ENCODE data around the gene CACNA2D1. TPM values are rescaled to one million over a fixed set of nuclear protein-coding genes. Genes with fewer than 3 reads are reported as not detected.

CACNA2D1 gene
- total RNA-seq, 4 donors from 2014 or later, result 3.0 to 15.7 (median 8.6) TPM

- no peak for DNase-seq (ENCODE audit: low spot score in 2 of 2)
- WGBS, 2 donors, result 73 to 86% methylated on average over 2 of the region's 2 CpGs
- no peak for TF ChIP-seq POLR2A (IDR thresholded peaks at IDR 0.05)
- TF ChIP-seq, protein P1, sequence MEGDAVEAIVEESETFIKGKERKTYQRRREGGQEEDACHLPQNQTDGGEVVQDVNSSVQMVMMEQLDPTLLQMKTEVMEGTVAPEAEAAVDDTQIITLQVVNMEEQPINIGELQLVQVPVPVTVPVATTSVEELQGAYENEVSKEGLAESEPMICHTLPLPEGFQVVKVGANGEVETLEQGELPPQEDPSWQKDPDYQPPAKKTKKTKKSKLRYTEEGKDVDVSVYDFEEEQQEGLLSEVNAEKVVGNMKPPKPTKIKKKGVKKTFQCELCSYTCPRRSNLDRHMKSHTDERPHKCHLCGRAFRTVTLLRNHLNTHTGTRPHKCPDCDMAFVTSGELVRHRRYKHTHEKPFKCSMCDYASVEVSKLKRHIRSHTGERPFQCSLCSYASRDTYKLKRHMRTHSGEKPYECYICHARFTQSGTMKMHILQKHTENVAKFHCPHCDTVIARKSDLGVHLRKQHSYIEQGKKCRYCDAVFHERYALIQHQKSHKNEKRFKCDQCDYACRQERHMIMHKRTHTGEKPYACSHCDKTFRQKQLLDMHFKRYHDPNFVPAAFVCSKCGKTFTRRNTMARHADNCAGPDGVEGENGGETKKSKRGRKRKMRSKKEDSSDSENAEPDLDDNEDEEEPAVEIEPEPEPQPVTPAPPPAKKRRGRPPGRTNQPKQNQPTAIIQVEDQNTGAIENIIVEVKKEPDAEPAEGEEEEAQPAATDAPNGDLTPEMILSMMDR (IDR thresholded peaks at IDR 0.05), result no peak
- intact Hi-C loops (cut with DNase I; ENCODE audit: low total_unique reads), result no loop called here
- H3K4me3 ChIP-seq (ENCODE audit: low read depth, poor library complexity, severe bottlenecking), result no peak overlapping the region
Observed at GRCh38 chr7:82335001-82335400, 108.6 kb downstream of the CACNA2D1 start.

DNA sequence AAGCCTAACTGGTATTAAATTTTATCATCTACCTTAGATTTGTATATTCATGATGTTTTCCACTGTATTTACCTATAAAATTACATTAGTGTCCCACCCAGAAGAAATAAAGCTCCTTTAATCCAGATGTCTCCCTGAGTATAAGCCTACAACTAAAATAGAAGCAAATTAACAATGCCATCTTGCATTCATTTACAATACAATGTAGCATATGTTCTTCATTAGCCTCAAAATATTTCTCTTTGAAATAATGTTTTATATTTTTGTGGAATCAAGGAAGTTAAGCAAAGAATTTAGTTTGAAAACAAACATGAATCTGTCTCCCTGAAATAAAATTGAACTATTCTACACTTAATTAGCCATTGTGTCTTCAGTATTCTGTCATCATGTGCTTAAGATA is 112.3 kb downstream of the CACNA2D1 start:
- intact Hi-C loops (cut with DNase I; ENCODE audit: low total_unique reads), result no loop called here
- TF ChIP-seq, protein P1 (IDR thresholded peaks at IDR 0.05), result no peak
- TF ChIP-seq POLR2A (IDR thresholded peaks at IDR 0.05), result no peak
- no peak for DNase-seq (ENCODE audit: low spot score in 2 of 2)
- no peak overlapping the region for H3K4me3 ChIP-seq (ENCODE audit: low read depth, poor library complexity, severe bottlenecking)

GRCh38 chr7:82330706-82331215 is 112.8 kb downstream of the CACNA2D1 start:
- intact Hi-C loops (cut with DNase I; ENCODE audit: low total_unique reads), result no loop called here
- DNase-seq (ENCODE audit: low spot score in 2 of 2), result no peak
- no peak for TF ChIP-seq POLR2A (IDR thresholded peaks at IDR 0.05)
- TF ChIP-seq, protein P1 (IDR thresholded peaks at IDR 0.05), result no peak
- H3K4me3 ChIP-seq (ENCODE audit: low read depth, poor library complexity, severe bottlenecking), result no peak overlapping the region
- WGBS, 2 donors, result 72% methylated on average over 2 of the region's 2 CpGs

GRCh38 chr7:82327898-82328297 is 115.7 kb downstream of the CACNA2D1 start:
- 64 to 71% methylated on average over 3 of the region's 3 CpGs for WGBS, 2 donors
- no peak overlapping the region for H3K4me3 ChIP-seq (ENCODE audit: low read depth, poor library complexity, severe bottlenecking)
- TF ChIP-seq, protein P1 (IDR thresholded peaks at IDR 0.05), result no peak
- TF ChIP-seq POLR2A (IDR thresholded peaks at IDR 0.05), result no peak
- no peak for DNase-seq (ENCODE audit: low spot score in 2 of 2)
- intact Hi-C loops (cut with DNase I; ENCODE audit: low total_unique reads), result no loop called here

DNA sequence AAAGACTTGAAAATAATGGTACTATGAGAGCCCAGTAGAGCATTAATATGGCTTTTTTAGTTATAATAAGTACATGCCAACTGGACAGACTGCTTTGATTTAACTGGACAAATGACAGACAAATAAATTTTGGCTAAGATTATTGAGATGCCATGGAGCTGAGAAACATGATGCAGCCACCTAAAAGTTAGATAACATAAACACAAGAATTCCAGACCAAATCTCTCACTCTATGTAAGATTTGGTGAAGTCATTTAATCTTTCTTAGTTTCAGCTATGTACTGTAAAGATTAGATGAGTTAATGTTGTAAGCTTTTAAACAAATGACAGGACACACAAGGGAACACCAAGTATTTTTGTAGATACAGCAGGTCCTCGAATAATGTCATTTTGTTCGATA is 118.2 kb downstream of the CACNA2D1 start:
- WGBS, 2 donors, result 96 to 100% methylated on average over 2 of the region's 2 CpGs
- TF ChIP-seq, protein P1 (IDR thresholded peaks at IDR 0.05), result no peak
- TF ChIP-seq POLR2A (IDR thresholded peaks at IDR 0.05), result no peak
- intact Hi-C loops (cut with DNase I; ENCODE audit: low total_unique reads), result no loop called here

GRCh38 chr7:82323806-82324205 is 119.8 kb downstream of the CACNA2D1 start:
- WGBS, 2 donors, result 91 to 95% methylated on average over 4 of the region's 4 CpGs
- TF ChIP-seq, protein P1 (IDR thresholded peaks at IDR 0.05), result no peak
- TF ChIP-seq POLR2A (IDR thresholded peaks at IDR 0.05), result no peak
- no peak for DNase-seq (ENCODE audit: low spot score in 2 of 2)
- intact Hi-C loops (cut with DNase I; ENCODE audit: low total_unique reads), result no loop called here
- no peak overlapping the region for H3K4me3 ChIP-seq (ENCODE audit: low read depth, poor library complexity, severe bottlenecking)

More for the DNA sequence above, 118.2 kb downstream of the CACNA2D1 start:
- no peak overlapping the region for H3K4me3 ChIP-seq (ENCODE audit: low read depth, poor library complexity, severe bottlenecking)
- no peak for DNase-seq (ENCODE audit: low spot score in 2 of 2)
